Measurements from ENCODE around the gene EZH2. TPM values are rescaled to one million over a fixed set of nuclear protein-coding genes. Genes with fewer than 3 reads are reported as not detected.

The EZH2 gene
- total RNA-seq, result 1 to 10 TPM; 2.3 to 8.6 TPM

- TF ChIP-seq POLR2AphosphoS5 (IDR thresholded peaks at IDR 0.05), result no peak
- TF ChIP-seq POLR2A (IDR thresholded peaks at IDR 0.05), result no peak
- TF ChIP-seq CTCF (IDR thresholded peaks at IDR 0.05), result no peak
- DNase-seq (ENCODE audit: low spot score), result no peak
- WGBS, result under 1% methylated on average over 48 of the region's 50 CpGs
Measured at GRCh38 chr7:148884049-148884298, at the start of gene EZH2. EZH2 (minus strand) TSS chr7:148884291; CDS start chr7:148847298, 36,993 bp downstream.

GRCh38 chr7:148931470-148931869 lies 47.4 kb upstream of the EZH2 start:
- TF ChIP-seq POLR2AphosphoS5 (IDR thresholded peaks at IDR 0.05), result no peak
- H3K4me1 ChIP-seq (replicated peaks), result no peaks in the 10 kb centered on the region
- DNase-seq (ENCODE audit: low spot score), result no peak
- H3K4me3 ChIP-seq, result no peak overlapping the region
- 92% methylated on average over 5 of the region's 5 CpGs for WGBS
- H3K27me3 ChIP-seq (replicated peaks; ENCODE audit: insufficient read depth), result no peaks in the 10 kb centered on the region
- no peak overlapping the region for H3K27ac ChIP-seq
- no peaks in the 10 kb centered on the region for H3K36me3 ChIP-seq
- H3K9me3 ChIP-seq, result no peaks in the 10 kb centered on the region
- intact Hi-C loops (cut with DNase I), result no loop called here

More at GRCh38 chr7:148884049-148884298, at the start of gene EZH2:
- Histone ChIP-seq H3K27me3 (replicated peaks; ENCODE audit: insufficient read depth) (no peaks in the 10 kb centered on the region), H3K36me3 (no peaks in the 10 kb centered on the region), H3K4me1 (replicated peaks) (no peaks in the 10 kb centered on the region), H3K4me3 (peak within 1 kb of the TSS; percentile 89 to 91), H3K27ac (peak within 1 kb of the TSS; percentile 78 to 93), H3K9me3 (no peaks in the 10 kb centered on the region)
- intact Hi-C loops (cut with DNase I), result loop anchor here (2.0 to 10.0 kb wide), 5 partner anchors 57 to 241 kb away; partner anchors contain the start of genes CUL1, ZNF425 and ZNF786

GRCh38 chr7:148930335-148930734 lies 46.2 kb upstream of the EZH2 start:
- TF ChIP-seq POLR2A (IDR thresholded peaks at IDR 0.05), result no peak
- TF ChIP-seq POLR2AphosphoS5 (IDR thresholded peaks at IDR 0.05), result no peak
- TF ChIP-seq CTCF (IDR thresholded peaks at IDR 0.05), result no peak
- Histone ChIP-seq H3K9me3 (no peaks in the 10 kb centered on the region), H3K4me3 (no peak overlapping the region), H3K4me1 (replicated peaks) (no peaks in the 10 kb centered on the region), H3K36me3 (no peaks in the 10 kb centered on the region), H3K27ac (no peak overlapping the region), H3K27me3 (replicated peaks; ENCODE audit: insufficient read depth) (no peaks in the 10 kb centered on the region)
- 83% methylated on average over 10 of the region's 10 CpGs for WGBS
- intact Hi-C loops (cut with DNase I), result no loop called here
- no peak for DNase-seq (ENCODE audit: low spot score)

GRCh38 chr7:148929176-148929575 lies 45.1 kb upstream of the EZH2 start:
- DNase-seq (ENCODE audit: low spot score), result no peak
- WGBS, result 96% methylated on average over 6 of the region's 6 CpGs
- Histone ChIP-seq H3K27me3 (replicated peaks; ENCODE audit: insufficient read depth) (no peaks in the 10 kb centered on the region), H3K4me1 (replicated peaks) (no peaks in the 10 kb centered on the region), H3K9me3 (no peaks in the 10 kb centered on the region), H3K27ac (no peak overlapping the region), H3K36me3 (no peaks in the 10 kb centered on the region), H3K4me3 (no peak overlapping the region)
- intact Hi-C loops (cut with DNase I), result no loop called here
- TF ChIP-seq POLR2A (IDR thresholded peaks at IDR 0.05) (no peak), CTCF (IDR thresholded peaks at IDR 0.05) (no peak)

GRCh38 chr7:148927123-148928045 lies 43.3 kb upstream of the EZH2 start:
- no peak overlapping the region for H3K27ac ChIP-seq
- H3K9me3 ChIP-seq, result no peaks in the 10 kb centered on the region
- no peaks in the 10 kb centered on the region for H3K27me3 ChIP-seq (replicated peaks; ENCODE audit: insufficient read depth)
- no peak for TF ChIP-seq POLR2AphosphoS5 (IDR thresholded peaks at IDR 0.05)
- TF ChIP-seq CTCF (IDR thresholded peaks at IDR 0.05), result no peak
- no peak for TF ChIP-seq POLR2A (IDR thresholded peaks at IDR 0.05)
- 54% methylated on average over 10 of the region's 10 CpGs for WGBS
- H3K4me1 ChIP-seq (replicated peaks), result no peaks in the 10 kb centered on the region
- H3K4me3 ChIP-seq, result no peak overlapping the region
- H3K36me3 ChIP-seq, result no peaks in the 10 kb centered on the region
- DNase-seq (ENCODE audit: low spot score), result no peak
- intact Hi-C loops (cut with DNase I), result no loop called here

Data from prostate gland (tissue), 2 donors.